ENCODE data around the gene NFASC.

NFASC gene

GRCh38 chr1:204841798-204842197, 28.9 kb upstream of the NFASC start:
- no peak for DNase-seq (ENCODE audit: low spot score)
- TF ChIP-seq CTCF (IDR thresholded peaks at IDR 0.05; ENCODE audit: extremely low read depth, missing control alignments): no peak

DNA sequence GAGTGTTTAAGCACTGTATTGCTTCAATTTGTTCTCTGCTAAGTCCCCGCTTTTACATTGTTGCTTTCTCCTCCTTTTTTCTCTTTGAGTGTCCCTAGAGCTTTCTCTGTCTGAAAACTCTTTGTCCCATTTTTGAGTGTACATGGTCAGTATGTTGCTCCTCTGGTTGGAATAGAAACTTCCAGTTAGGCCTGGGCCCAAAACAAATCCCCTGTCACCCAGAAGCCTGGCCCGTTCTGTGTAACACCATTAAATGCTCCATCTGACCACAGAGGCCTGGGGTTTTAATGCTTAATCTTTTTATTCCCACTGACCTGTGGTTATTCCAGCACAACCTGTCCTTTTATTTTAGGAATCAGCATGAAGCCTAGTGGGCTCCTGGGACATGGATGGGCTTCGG, 28.3 kb upstream of the NFASC start:
- TF ChIP-seq CTCF (IDR thresholded peaks at IDR 0.05; ENCODE audit: extremely low read depth, missing control alignments): no peak
- DNase-seq (ENCODE audit: low spot score): no peak

DNA sequence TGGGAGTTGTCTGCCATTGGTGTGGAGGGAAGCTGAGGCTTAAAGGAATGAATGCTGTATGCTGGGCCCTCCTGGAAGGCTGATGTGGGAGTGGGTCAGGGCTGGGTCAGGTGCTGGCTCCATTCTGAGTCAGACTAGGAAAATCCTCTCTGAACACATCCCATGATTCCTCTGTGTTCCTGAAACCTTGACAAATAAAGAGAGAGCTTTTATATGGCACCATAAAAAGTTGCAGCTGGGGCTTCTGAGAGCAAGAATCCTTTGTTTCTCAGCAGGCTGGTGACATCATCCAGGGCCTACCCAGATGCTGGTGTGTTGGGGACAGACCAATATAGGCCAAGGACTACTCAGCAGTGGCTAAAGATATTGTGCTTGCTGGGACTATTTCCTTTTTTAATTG, 27.8 kb upstream of the NFASC start:
- no peak for DNase-seq (ENCODE audit: low spot score)
- no peak for TF ChIP-seq CTCF (IDR thresholded peaks at IDR 0.05; ENCODE audit: extremely low read depth, missing control alignments)

- no peak for DNase-seq (ENCODE audit: low spot score)
- TF ChIP-seq CTCF (IDR thresholded peaks at IDR 0.05; ENCODE audit: extremely low read depth, missing control alignments): no peak
Observed at GRCh38 chr1:204846546-204846945, 24.1 kb upstream of the NFASC start.

GRCh38 chr1:204848579-204848978, 22.1 kb upstream of the NFASC start:
- no peak for DNase-seq (ENCODE audit: low spot score)
- no peak for TF ChIP-seq CTCF (IDR thresholded peaks at IDR 0.05; ENCODE audit: extremely low read depth, missing control alignments)

DNA sequence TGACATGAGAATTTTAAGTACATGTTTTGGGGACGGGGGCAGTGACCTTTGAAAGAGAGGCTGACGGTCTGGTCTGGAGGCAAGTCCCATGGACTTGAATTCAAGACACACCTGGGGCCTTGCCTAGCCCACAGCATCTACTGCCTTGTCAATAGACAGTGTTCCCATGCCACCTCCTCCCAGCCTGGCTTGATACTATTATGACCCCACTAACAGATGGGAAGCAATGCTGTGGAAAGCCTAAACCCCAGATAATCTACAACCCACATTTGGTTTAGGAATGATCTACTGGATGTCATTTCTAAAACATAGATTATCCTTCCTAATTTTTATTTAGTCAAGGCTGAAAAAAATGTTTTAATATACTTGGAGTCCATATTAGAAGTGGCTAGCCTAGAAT, 17.8 kb upstream of the NFASC start:
- no peak for TF ChIP-seq CTCF (IDR thresholded peaks at IDR 0.05; ENCODE audit: extremely low read depth, missing control alignments)
- DNase-seq (ENCODE audit: low spot score): no peak

- TF ChIP-seq CTCF (IDR thresholded peaks at IDR 0.05; ENCODE audit: extremely low read depth, missing control alignments): no peak
- DNase-seq (ENCODE audit: low spot score): no peak
Observed at GRCh38 chr1:204853436-204853835, 17.2 kb upstream of the NFASC start.

Data from GM20000 (cell line).